H9 (cell line): Measurements from ENCODE around the gene KRTAP10-12. TPM values are rescaled to one million over a fixed set of nuclear protein-coding genes. Genes with fewer than 3 reads are reported as not detected.

Source experiments
- DNase-seq: peaks from one replicate; pipeline ENCODE4 v3.0.0-alpha.2; 2017
- H2AFZ ChIP-seq: one replicate; pipeline ENCODE4 v1.6.1; 2013; ENCODE audit warnings: mild to moderate bottlenecking, low read length, control low read depth, moderate library complexity
- H2AK5ac ChIP-seq: 2 replicates; pipeline ENCODE4 v1.6.1; 2013; ENCODE audit warnings: low read length, control low read depth, mixed read lengths; ENCODE audit not compliant: insufficient read length
- H2BK120ac ChIP-seq: one replicate; pipeline ENCODE4 v1.6.1; 2013; ENCODE audit warnings: low read depth, mild to moderate bottlenecking, low read length, control low read depth, inconsistent platforms; ENCODE audit not compliant: poor library complexity, severe bottlenecking
- H2BK12ac ChIP-seq: 2 replicates; pipeline ENCODE4 v1.6.1; 2013; ENCODE audit warnings: low read length, control low read depth, mixed read lengths, low read depth; ENCODE audit not compliant: insufficient read length
- H2BK15ac ChIP-seq: 2 replicates; pipeline ENCODE4 v1.6.1; 2013; ENCODE audit warnings: low read depth, low read length, control low read depth
- H2BK20ac ChIP-seq: one replicate; pipeline ENCODE4 v1.6.1; 2013; ENCODE audit warnings: low read depth, mild to moderate bottlenecking, low read length, control low read depth, inconsistent platforms; ENCODE audit not compliant: poor library complexity, severe bottlenecking
- H2BK5ac ChIP-seq: 2 replicates; pipeline ENCODE4 v1.6.1; 2013; ENCODE audit warnings: low read length, control low read depth, mixed read lengths; ENCODE audit not compliant: insufficient read length
- H3K14ac ChIP-seq: 2 replicates; pipeline ENCODE4 v1.6.1; 2013; ENCODE audit warnings: low read length, control low read depth; ENCODE audit not compliant: insufficient read depth
- H3K18ac ChIP-seq: 2 replicates; pipeline ENCODE4 v1.6.1; 2013; ENCODE audit warnings: low read depth, mild to moderate bottlenecking, mixed read lengths, low read length, control low read depth; ENCODE audit not compliant: insufficient read length
- H3K23ac ChIP-seq: 2 replicates; pipeline ENCODE4 v1.6.1; 2013; ENCODE audit warnings: low read length, control low read depth, mixed read lengths, low read depth; ENCODE audit not compliant: insufficient read length
- H3K23me2 ChIP-seq: 2 replicates; pipeline ENCODE4 v1.6.1; 2013; ENCODE audit warnings: low read depth, mild to moderate bottlenecking, mixed read lengths, low read length, control low read depth; ENCODE audit not compliant: insufficient read length, poor library complexity, severe bottlenecking
- H3K27ac ChIP-seq: 2 replicates; pipeline ENCODE4 v1.5.1; 2013; ENCODE audit warnings: low read length, control low read depth, mixed read lengths, low read depth; ENCODE audit not compliant: insufficient read length
- H3K27me3 ChIP-seq: 2 replicates; pipeline ENCODE4 v1.6.1; 2013; ENCODE audit warnings: low read length, control low read depth, inconsistent platforms; ENCODE audit not compliant: insufficient read depth
- H3K4ac ChIP-seq: 2 replicates; pipeline ENCODE4 v1.6.1; 2013; ENCODE audit warnings: low read depth, mild to moderate bottlenecking, control low read depth, inconsistent platforms, low read length, moderate library complexity
- H3K4me1 ChIP-seq: 2 replicates; pipeline ENCODE4 v1.6.1; 2013; ENCODE audit warnings: low read length, control low read depth, inconsistent platforms; ENCODE audit not compliant: insufficient read depth
- H3K4me2 ChIP-seq: 2 replicates; pipeline ENCODE4 v1.6.1; 2013; ENCODE audit warnings: low read length, control low read depth, mixed read lengths; ENCODE audit not compliant: insufficient read length, insufficient read depth
- H3K56ac ChIP-seq: 2 replicates; pipeline ENCODE4 v1.6.1; 2013; ENCODE audit warnings: low read depth, mild to moderate bottlenecking, mixed read lengths, low read length, control low read depth; ENCODE audit not compliant: insufficient read length
- H3K79me1 ChIP-seq: 2 replicates; pipeline ENCODE4 v1.6.1; 2013; ENCODE audit warnings: low read depth, mild to moderate bottlenecking, moderate library complexity, low read length, control low read depth, inconsistent platforms; ENCODE audit not compliant: insufficient read depth, poor library complexity, severe bottlenecking
- H3K79me2 ChIP-seq: 2 replicates; pipeline ENCODE4 v1.6.1; 2013; ENCODE audit warnings: low read length, control low read depth, inconsistent platforms; ENCODE audit not compliant: insufficient read depth
- H3K9ac ChIP-seq: 2 replicates; pipeline ENCODE4 v1.6.1; 2013; ENCODE audit warnings: low read length, control low read depth, mixed read lengths; ENCODE audit not compliant: insufficient read length; ENCODE audit errors: extremely low read depth
- H3K9me3 ChIP-seq: one replicate; pipeline ENCODE4 v1.6.1; 2013; ENCODE audit warnings: low read depth, low read length, inconsistent platforms; ENCODE audit not compliant: control insufficient read depth
- H3T11ph ChIP-seq: one replicate; pipeline ENCODE4 v1.6.1; 2013; ENCODE audit warnings: mild to moderate bottlenecking, low read length, control low read depth, inconsistent platforms
- H4K20me1 ChIP-seq: one replicate; pipeline ENCODE4 v1.6.1; 2013; ENCODE audit not compliant: control insufficient read depth, insufficient read length, insufficient read depth
- H4K5ac ChIP-seq: 2 replicates; pipeline ENCODE4 v1.6.1; 2013; ENCODE audit warnings: low read depth, mild to moderate bottlenecking, mixed read lengths, low read length, control low read depth; ENCODE audit not compliant: insufficient read length
- H4K8ac ChIP-seq: replicated peaks from 2 replicates; pipeline ENCODE4 v1.6.1; 2013; ENCODE audit warnings: low read length, control low read depth, mixed read lengths, low read depth; ENCODE audit not compliant: insufficient read length
- H4K91ac ChIP-seq: 2 replicates; pipeline ENCODE4 v1.6.1; 2013; ENCODE audit warnings: low read depth, mild to moderate bottlenecking, moderate library complexity, mixed read lengths, low read length, control low read depth; ENCODE audit not compliant: insufficient read length
- H3K27ac Mint-ChIP-seq, 3 experiments: 2 replicates in 2 of 3; 3 replicates in 1 of 3; pipeline ENCODE4 v1.8.0; 2020 to 2021; ENCODE audit warnings: mixed read lengths in 3 of 3, mild to moderate bottlenecking in 1 of 3, moderate library complexity in 1 of 3
- H3K27me3 Mint-ChIP-seq: 2 replicates; pipeline ENCODE4 v1.8.0; 2021; ENCODE audit warnings: low read depth, mild to moderate bottlenecking, moderate library complexity, mixed read lengths
- H3K36me3 Mint-ChIP-seq, 3 experiments: 2 replicates in 2 of 3; 3 replicates in 1 of 3; pipeline ENCODE4 v1.8.0; 2020 to 2021; ENCODE audit warnings: low read depth in 3 of 3, mixed read lengths in 3 of 3; ENCODE audit not compliant: insufficient read depth in 1 of 3
- H3K4me1 Mint-ChIP-seq, 2 experiments: 2 replicates each; pipeline ENCODE4 v1.8.0; 2020; ENCODE audit warnings: mixed read lengths in 2 of 2
- H3K4me3 Mint-ChIP-seq, 2 experiments: 2 replicates in 1 of 2; 3 replicates in 1 of 2; pipeline ENCODE4 v1.8.0; 2020 to 2021; ENCODE audit warnings: mild to moderate bottlenecking in 2 of 2, mixed read lengths in 2 of 2, moderate library complexity in 1 of 2
- H3K9me3 Mint-ChIP-seq, 2 experiments: 2 replicates in 1 of 2; 3 replicates in 1 of 2; pipeline ENCODE4 v1.8.0; 2020; ENCODE audit warnings: mild to moderate bottlenecking in 2 of 2, mixed read lengths in 2 of 2, moderate library complexity in 1 of 2
- WGBS: extraction: QIAGEN DNeasy Blood & Tissue Kit; methylation state at CpG from one replicate; pipeline ENCODE4 v1.1.7; 2013; ENCODE audit warnings: missing lambda C conversion rate, low lambda C conversion rate, mixed read lengths; ENCODE audit not compliant: insufficient read length; ENCODE audit errors: extremely low coverage; 5-methylcytosine and 5-hydroxymethylcytosine counted together
- total RNA-seq: library from RNA; stranded (reverse); gene quantifications from 2 replicates; pipeline ENCODE4 v1.2.1, GENCODE V29; 2021
- TF ChIP-seq, protein P1 (sequence below): fragments of 200-600 bp; sonication (generic); conservative IDR thresholded peaks from 3 replicates; pipeline ENCODE4 v1.8.0; 2021; ENCODE audit warnings: antibody characterized with exemption, mild to moderate bottlenecking

KRTAP10-12 gene
- total RNA-seq, 1 experiment from 2014 or later, result not detected

DNA sequence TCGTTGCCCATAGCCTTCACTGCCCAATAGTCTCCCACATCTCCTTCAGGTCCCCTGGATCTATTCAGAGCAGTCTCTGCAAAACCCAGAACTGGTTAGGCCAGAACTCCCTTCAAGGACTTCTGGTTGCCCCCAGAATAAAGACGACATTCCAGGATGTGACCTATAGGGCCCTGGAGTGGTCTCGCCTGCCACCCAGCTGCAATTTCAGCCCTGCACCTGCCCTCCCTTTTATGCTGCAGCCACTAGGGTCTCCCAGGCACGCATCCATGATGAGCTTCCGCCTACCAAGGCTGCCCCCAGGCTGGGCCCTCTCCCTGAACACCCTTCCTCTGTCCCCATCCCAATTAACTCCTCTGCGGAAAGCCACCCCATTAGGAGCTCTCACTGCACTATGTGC is 21.6 kb downstream of the KRTAP10-12 start:
- Histone ChIP-seq H3K4ac (no peak overlapping the region), H3K18ac (no peak overlapping the region), H4K8ac (no peak overlapping the region), H3K79me1 (no peaks in the 10 kb centered on the region), H4K91ac (no peak overlapping the region), H2BK15ac (no peak overlapping the region), H3K23me2 (no peaks in the 10 kb centered on the region), H3K4me1 (no peaks in the 10 kb centered on the region; the same call in 1 of the 2 replicates), H2BK12ac (no peak overlapping the region), H4K20me1 (no peaks in the 10 kb centered on the region), H3K14ac (no peak overlapping the region), H3K79me2 (no peaks in the 10 kb centered on the region), H4K5ac (no peak overlapping the region), H2BK20ac (no peak overlapping the region), H2BK5ac (no peak overlapping the region), H3K9ac (no peak overlapping the region), H3T11ph (no peak overlapping the region), H2AK5ac (no peak overlapping the region), H3K27ac (no peak overlapping the region), H3K23ac (no peak overlapping the region), H3K56ac (no peak overlapping the region), H3K9me3 (no peaks in the 10 kb centered on the region), H2AFZ (no peak overlapping the region), H3K4me2 (no peak overlapping the region), H2BK120ac (no peak overlapping the region), H3K27me3 (peaks cover under 1% of the 10 kb centered on the region; the same call in 1 of the 2 replicates)
- DNase-seq, result peak; percentile 89
- no peaks in the 10 kb centered on the region; a peak in 2 of 7 replicates for H3K36me3 Mint-ChIP-seq
- no CpG with 5 or more reads among the region's 6 CpGs for WGBS
- H3K27me3 Mint-ChIP-seq, result peaks cover 39% of the 10 kb centered on the region
- peaks cover 0 to 4% of the 10 kb centered on the region in 2 experiments; a peak in 2 of 5 replicates for H3K9me3 Mint-ChIP-seq
- TF ChIP-seq, protein P1, sequence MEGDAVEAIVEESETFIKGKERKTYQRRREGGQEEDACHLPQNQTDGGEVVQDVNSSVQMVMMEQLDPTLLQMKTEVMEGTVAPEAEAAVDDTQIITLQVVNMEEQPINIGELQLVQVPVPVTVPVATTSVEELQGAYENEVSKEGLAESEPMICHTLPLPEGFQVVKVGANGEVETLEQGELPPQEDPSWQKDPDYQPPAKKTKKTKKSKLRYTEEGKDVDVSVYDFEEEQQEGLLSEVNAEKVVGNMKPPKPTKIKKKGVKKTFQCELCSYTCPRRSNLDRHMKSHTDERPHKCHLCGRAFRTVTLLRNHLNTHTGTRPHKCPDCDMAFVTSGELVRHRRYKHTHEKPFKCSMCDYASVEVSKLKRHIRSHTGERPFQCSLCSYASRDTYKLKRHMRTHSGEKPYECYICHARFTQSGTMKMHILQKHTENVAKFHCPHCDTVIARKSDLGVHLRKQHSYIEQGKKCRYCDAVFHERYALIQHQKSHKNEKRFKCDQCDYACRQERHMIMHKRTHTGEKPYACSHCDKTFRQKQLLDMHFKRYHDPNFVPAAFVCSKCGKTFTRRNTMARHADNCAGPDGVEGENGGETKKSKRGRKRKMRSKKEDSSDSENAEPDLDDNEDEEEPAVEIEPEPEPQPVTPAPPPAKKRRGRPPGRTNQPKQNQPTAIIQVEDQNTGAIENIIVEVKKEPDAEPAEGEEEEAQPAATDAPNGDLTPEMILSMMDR, result peak; percentile 61
- no peak overlapping the region for H3K4me3 Mint-ChIP-seq
- peaks cover 32 to 37% of the 10 kb centered on the region in 2 experiments for H3K4me1 Mint-ChIP-seq
- peak overlapping the region in 1 of 3 experiments; percentile 5; a peak in 1 of 7 replicates for H3K27ac Mint-ChIP-seq
